Measurements from ENCODE around the gene PLXNB2.

PLXNB2 gene

DNA sequence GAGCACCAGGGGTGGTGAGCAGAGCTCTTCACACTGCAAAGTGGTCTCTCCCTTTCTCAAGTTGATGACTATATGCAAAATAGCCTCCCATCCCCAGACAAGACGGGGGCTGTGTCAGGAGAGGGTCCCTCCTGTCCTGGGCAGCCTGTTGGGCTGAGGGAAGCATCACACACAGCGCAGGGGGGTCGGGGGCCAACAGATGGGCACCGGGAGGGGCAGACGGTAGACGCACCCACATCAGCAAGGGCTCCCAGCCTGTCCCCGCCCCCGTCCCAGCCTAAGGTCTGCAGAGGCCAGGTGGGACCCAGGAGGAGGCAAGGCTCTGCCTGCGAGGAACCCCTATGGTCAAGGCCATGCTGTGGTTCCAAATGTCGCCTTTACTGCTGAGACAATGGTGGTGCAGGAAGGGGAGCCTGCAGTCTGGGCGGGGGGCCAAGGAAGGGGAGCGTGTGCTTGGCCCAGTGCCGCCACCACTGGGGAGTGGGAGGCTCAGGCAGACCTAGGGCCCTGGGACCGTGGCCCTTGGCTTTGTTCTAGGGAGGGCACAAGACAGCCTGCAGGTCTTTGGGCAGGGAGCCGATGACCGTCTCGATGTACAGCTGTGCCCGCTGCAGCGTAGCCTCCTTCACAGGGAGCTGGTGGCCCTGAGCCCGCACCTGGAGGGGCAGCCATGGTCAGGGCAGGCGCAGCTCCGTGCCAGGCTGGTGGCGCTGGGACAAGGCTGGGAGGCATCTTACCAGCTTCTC lies 4.3 kb upstream of the PLXNB2 start:
- in situ Hi-C loops (cut with MboI; ENCODE audit: low sequenced_read_pairs): no loop called here

- in situ Hi-C loops (cut with MboI; ENCODE audit: low sequenced_read_pairs): no loop called here
Observed at GRCh38 chr22:50310949-50311444, 3.6 kb upstream of the PLXNB2 start.

DNA sequence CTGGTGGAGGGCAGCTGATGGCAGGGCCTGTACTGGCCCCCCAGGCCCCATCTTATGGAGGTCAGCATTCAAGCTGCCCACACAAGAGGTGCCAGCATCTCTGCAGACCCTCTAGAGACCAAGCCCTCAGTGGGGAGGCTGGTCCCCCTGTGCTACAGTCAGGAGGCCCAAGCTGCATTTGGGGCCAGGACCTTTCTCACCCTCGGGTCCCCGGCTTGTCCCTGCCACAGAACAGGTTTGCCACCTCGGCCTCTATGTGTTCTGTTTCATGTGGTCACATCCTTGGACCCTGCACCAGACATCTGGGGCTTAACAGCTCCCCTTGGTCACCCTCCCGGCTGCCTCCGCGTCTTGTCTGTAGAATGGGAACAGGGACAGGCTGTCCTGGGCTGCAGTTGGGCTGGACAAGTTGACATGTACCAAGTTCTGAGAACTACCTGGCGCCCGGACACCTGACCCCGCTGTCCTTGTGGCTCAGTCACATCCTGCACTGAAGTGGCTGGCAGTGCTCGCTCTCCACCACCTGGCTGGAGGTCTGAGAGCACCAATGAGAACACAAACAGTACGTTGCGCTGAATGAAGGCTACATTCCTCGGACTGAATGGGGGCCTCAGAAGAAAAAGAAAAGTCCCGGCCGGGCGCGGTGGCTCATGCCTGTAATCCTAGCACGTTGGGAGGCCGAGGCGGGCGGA lies 2.7 kb upstream of the PLXNB2 start:
- in situ Hi-C loops (cut with MboI; ENCODE audit: low sequenced_read_pairs): no loop called here

DNA sequence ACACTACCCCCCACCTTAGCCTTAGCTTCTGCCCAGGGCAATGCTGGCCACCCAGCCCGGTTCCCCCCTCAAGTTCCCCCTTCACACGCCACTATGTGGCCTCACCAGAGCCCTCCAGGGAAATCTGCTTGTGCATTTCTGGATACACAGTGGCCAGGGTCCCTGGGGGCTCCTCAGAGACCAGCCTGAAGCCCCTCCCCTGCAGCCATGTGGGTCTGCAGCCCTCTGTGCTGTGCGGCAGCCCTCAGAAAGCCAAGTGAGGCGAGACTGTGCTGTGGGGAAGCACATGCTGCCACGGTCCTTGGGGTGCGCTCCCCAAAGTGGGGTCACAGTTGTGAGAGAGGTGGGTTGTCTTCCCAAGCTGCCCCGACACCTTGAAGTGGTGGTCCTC lies 2.1 kb upstream of the PLXNB2 start:
- in situ Hi-C loops (cut with MboI; ENCODE audit: low sequenced_read_pairs): no loop called here

- in situ Hi-C loops (cut with MboI; ENCODE audit: low sequenced_read_pairs): no loop called here
Observed at GRCh38 chr22:50308986-50309600, 1.6 kb upstream of the PLXNB2 start.

GRCh38 chr22:50308597-50308935 lies 1.1 kb upstream of the PLXNB2 start:
- in situ Hi-C loops (cut with MboI; ENCODE audit: low sequenced_read_pairs): no loop called here

GRCh38 chr22:50307890-50308596 lies 597 bp upstream of the PLXNB2 start:
- in situ Hi-C loops (cut with MboI; ENCODE audit: low sequenced_read_pairs): no loop called here

- in situ Hi-C loops (cut with MboI; ENCODE audit: low sequenced_read_pairs): no loop called here
Observed at GRCh38 chr22:50305923-50306566, 1.4 kb downstream of the PLXNB2 start.

DNA sequence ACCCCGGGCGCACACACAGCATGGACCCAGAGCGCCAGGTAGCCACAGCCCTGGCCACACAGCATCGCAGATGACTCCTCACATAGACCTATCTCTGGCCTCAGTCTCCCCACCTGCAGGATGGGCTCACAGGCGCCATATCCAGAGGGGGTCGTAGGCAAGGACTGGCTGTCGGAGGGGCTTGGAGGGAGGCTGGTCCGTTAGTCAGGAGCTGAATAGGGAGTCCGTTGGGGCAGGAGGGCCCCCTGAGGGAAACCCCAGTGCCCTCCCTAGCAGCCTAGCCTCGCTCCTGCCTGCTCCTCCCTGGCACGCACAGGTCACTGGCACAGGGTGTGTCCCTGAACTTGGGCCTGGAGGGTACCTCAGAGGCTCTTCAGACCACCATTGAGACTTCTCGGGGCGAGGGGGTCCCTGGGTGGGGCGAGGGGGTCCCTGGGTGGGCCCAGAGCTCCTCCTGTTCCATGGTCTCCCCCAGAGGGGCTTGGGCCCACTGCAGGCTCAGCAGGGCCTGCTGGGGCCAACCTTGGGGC lies 2.0 kb downstream of the PLXNB2 start:
- in situ Hi-C loops (cut with MboI; ENCODE audit: low sequenced_read_pairs): no loop called here

GRCh38 chr22:50304528-50305392 lies 2.7 kb downstream of the PLXNB2 start:
- in situ Hi-C loops (cut with MboI; ENCODE audit: low sequenced_read_pairs): no loop called here

- in situ Hi-C loops (cut with MboI; ENCODE audit: low sequenced_read_pairs): no loop called here
Observed at GRCh38 chr22:50303848-50304527, 3.5 kb downstream of the PLXNB2 start.

- in situ Hi-C loops (cut with MboI; ENCODE audit: low sequenced_read_pairs): no loop called here
Observed at GRCh38 chr22:50303515-50303847, 4.0 kb downstream of the PLXNB2 start.

DNA sequence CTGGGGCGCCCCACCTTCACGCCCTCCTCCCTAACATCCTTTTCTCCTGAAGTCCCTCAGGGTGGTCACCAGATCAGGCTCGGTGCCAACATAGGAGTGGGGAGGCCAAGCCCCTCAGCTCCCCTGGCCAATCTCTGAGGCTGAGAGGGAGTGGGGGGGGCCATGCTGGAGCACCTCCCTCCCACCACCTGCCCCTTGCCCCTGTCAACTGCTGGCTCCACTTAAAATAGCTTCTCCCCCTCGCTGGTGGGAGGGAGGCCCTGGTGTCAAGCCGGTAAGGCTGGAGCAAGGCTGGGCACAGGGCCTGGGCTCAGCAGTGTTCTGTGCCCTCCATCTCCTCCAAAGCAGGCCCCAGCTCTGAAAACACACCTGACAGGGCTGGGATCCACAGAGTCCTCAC lies 4.9 kb downstream of the PLXNB2 start:
- in situ Hi-C loops (cut with MboI; ENCODE audit: low sequenced_read_pairs): no loop called here

DNA sequence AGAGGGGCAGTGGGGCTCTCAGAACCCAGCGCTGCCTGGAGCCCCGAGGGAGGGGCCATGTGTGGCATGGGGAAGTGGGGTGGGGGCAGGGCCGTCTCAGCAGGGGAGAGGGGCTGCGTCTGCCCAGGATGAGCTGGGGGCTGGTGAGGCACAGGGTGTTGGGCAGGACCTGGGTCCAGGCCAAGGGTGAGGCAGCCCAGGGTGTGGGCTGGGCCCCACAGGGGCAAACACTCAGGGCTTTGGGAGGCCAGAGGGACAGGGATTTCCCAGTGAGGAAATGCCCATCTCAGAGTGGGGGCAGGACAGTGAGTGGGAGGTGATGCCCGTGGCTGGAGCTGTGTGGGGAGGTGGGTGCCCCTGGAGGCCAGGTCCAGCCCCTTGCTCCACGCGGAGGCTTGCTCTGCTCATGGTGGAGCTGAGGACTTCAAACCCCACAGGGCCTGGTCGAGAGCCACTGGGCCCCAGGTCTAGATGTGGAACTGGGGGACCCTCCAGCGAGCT lies 5.4 kb downstream of the PLXNB2 start:
- in situ Hi-C loops (cut with MboI; ENCODE audit: low sequenced_read_pairs): no loop called here

DNA sequence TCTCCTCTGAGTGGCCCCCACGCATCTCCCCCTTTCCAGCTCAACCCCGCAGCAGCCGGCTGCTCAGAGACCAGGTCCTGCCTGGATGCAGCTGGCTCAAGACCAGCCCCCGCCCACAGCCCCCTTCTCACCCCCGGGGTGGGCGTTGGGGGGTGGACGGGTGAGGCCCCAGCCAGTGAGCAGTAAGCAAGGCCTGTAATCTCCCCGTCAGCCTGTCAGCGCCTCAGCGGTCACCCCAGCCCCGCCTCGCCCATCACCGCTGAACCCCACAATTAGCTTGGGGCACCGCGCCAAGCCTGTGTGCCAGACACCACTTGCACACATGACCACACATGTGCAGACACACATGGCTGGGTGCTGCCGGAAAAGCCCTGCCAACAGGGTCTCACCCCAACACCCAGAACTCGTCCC lies 5.9 kb downstream of the PLXNB2 start:
- in situ Hi-C loops (cut with MboI; ENCODE audit: low sequenced_read_pairs): no loop called here

DNA sequence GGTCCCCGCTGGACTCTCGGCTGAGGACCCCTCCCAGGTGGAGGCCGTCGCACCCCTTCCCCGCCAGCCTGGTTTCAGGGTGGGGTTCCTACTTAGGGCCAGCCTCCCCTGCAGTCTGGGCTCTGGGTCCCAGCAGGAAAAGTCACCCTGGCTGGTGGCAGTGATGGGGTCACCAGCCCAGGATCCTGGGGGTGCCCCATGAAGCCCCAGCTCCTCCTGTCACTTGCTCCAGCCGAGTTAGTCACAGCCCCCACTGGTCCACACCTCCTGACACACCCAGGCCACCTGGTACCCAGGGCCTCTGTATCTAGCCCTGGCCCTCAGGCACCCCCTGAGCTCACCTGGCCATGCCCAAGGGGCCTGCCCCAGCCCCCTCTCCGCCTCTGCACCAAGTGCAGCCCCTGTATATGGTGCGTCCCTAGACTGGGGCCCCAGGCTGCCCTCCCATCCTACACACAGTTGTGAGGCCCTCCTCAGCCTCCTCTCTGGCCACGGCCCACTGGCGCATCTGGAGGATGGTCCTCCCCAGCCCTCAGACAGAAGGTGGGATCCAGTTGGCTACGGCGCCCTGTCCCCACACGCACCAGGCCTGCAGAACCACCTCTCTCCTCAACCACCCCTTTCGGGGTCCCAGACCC lies 6.7 kb downstream of the PLXNB2 start:
- in situ Hi-C loops (cut with MboI; ENCODE audit: low sequenced_read_pairs): no loop called here

DNA sequence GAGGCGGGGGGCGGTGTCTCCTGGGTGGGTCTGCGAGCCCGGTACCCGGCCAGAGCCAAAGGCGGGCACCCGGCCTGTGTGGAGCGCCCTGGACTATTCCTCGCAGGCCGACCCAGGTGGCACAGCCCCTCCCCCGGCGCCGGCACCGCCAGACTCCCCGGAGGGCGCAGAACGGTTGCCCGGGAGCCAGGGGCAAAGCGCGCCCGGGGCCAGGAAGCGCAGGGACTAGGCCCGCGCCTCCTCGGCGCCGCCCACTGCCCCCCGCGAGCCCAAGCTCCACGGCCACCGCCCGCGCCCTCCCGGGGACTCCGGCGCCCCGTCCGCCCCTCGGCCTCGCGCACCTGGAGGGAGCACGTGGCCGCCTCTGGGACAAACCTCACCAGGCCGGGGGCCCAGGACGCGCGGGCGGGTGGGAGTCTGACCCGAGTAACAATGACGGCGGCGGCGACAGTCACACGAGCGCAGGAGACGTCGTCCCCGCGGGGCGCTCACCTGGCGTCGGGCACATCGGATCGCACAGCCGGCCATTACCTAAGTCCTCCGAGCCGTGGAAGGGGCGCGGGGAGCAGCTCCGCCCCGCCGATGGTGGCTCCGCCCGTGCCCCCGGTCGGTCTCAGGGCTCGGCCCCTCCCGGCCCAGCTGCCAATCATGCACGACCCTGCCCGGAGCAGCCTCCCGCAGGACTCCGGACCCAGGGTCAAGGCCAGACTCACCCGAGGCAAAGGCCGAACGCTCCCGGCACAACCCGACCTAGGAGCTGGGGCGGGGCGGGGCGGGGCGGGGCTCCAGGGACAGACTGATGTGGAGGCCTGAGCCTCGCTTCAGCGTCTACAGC lies 7.4 kb downstream of the PLXNB2 start:
- in situ Hi-C loops (cut with MboI; ENCODE audit: low sequenced_read_pairs): no loop called here
